ENCODE data around the gene LRMDA. TPM values are rescaled to one million over a fixed set of nuclear protein-coding genes. Genes with fewer than 3 reads are reported as not detected.

Gene LRMDA
- total and polyA plus RNA-seq, 2 of the 8 experiments (the other 6 are each of a cell fraction or from before 2014, with no cell fraction given): 0.86 to 2.8 TPM

- H2BK12ac ChIP-seq (ENCODE audit: low read depth, low read length): no peak overlapping the region
- H2AK5ac ChIP-seq (ENCODE audit: low read depth, low read length): no peak overlapping the region
- DNase-seq (ENCODE audit: low read depth in 1 of 2, low spot score in 2 of 2) (no peak), FAIRE-seq (no peak)
- H3K36me3 ChIP-seq (ENCODE audit: control insufficient read depth in 2 of 4, insufficient read depth in 4 of 4, low read length in 3 of 4): no peaks in the 10 kb centered on the region
- H2BK20ac ChIP-seq (ENCODE audit: low read length): no peak overlapping the region
- no peak overlapping the region for H3K4me3 ChIP-seq (ENCODE audit: extremely low read depth in 1 of 4, insufficient read depth in 2 of 4, low read depth in 3 of 4, low read length in 4 of 4)
- no peak overlapping the region for H4K8ac ChIP-seq (ENCODE audit: extremely low read depth, insufficient read depth, low read length)
- H2BK15ac ChIP-seq (ENCODE audit: low read length): no peak overlapping the region
- H3K27me3 ChIP-seq (replicated peaks in 1 of 4; ENCODE audit: control insufficient read depth in 3 of 4, extremely low read depth in 1 of 4, insufficient read depth in 3 of 4, low read length in 3 of 4): peaks cover 0 to 1% (median 0%) of the 10 kb centered on the region in 4 experiments; a peak in 1 of 7 replicates
- no peak overlapping the region for H3K9ac ChIP-seq (replicated peaks in 1 of 4; ENCODE audit: extremely low read depth in 1 of 4, low read depth in 3 of 4, low read length in 3 of 4)
- no peaks in the 10 kb centered on the region for H3K79me1 ChIP-seq (ENCODE audit: low read depth, low read length)
- POLR2A ChIA-PET (ENCODE audit: partially characterized antibody): no interaction called here
- H3K18ac ChIP-seq (ENCODE audit: extremely low read depth, low read length): no peak overlapping the region
- 78% methylated on average over 1 of the region's 1 CpG; no CpG with 5 or more reads in 1 of the 2 experiments for WGBS, 2 experiments (ENCODE audit: extremely low coverage in 1 of 2, insufficient coverage in 1 of 2, insufficient read length in 1 of 2, insufficient replicate concordance in 2 of 2, low coverage in 1 of 2, low lambda C conversion rate in 2 of 2, missing lambda C conversion rate in 1 of 2)
- no peaks in the 10 kb centered on the region for H3K9me3 ChIP-seq (ENCODE audit: insufficient read depth in 2 of 2, low read depth in 1 of 2, low read length in 1 of 2)
- no peak overlapping the region for H4K5ac ChIP-seq (ENCODE audit: insufficient read length, low read depth, low read length)
- no peaks in the 10 kb centered on the region for H4K20me1 ChIP-seq (replicated peaks in 1 of 2; ENCODE audit: control insufficient read depth in 1 of 2, insufficient read depth in 2 of 2, low read length in 2 of 2)
- H4K91ac ChIP-seq (replicated peaks; ENCODE audit: insufficient read length, low read length): no peak overlapping the region
- H2BK120ac ChIP-seq (replicated peaks; ENCODE audit: low read depth, low read length): no peak overlapping the region
- no peaks in the 10 kb centered on the region for H3K79me2 ChIP-seq (ENCODE audit: control insufficient read depth in 1 of 2, insufficient read depth in 2 of 2, low read length in 2 of 2)
- CTCF ChIA-PET (ENCODE audit: partially characterized antibody): interaction anchor here (1.4 kb wide), 1 partner anchor 644 kb away, joined by 3 read pairs; the partner anchor contains the start of gene ZNF503
- no peak overlapping the region for H3K23ac ChIP-seq (ENCODE audit: insufficient read length)
- H2BK5ac ChIP-seq (ENCODE audit: low read depth, low read length): no peak overlapping the region
- no peaks in the 10 kb centered on the region for H3K4me1 ChIP-seq (replicated peaks in 1 of 4; ENCODE audit: control insufficient read depth in 3 of 4, insufficient read depth in 4 of 4, low read length in 3 of 4)
- no peak overlapping the region for H3K4me2 ChIP-seq (ENCODE audit: insufficient read depth in 1 of 2, low read depth in 2 of 2, low read length in 2 of 2)
- H3K23me2 ChIP-seq (ENCODE audit: low read depth, low read length): no peaks in the 10 kb centered on the region
- no peak overlapping the region for H3K4ac ChIP-seq (replicated peaks; ENCODE audit: insufficient read length, low read depth, low read length)
- no peak overlapping the region for H2AFZ ChIP-seq (ENCODE audit: low read length)
- no peak overlapping the region for H3K14ac ChIP-seq (ENCODE audit: insufficient read length)
- H3K56ac ChIP-seq (replicated peaks; ENCODE audit: insufficient read length, low read depth, low read length): no peak overlapping the region
- no peak overlapping the region for H3K27ac ChIP-seq (ENCODE audit: low read depth, low read length)
- no peak for TF ChIP-seq SAP30 (IDR thresholded peaks at IDR 0.05; ENCODE audit: insufficient read depth, insufficient replicate concordance, low read length)
- TF ChIP-seq RNF2 (IDR thresholded peaks at IDR 0.05; ENCODE audit: borderline replicate concordance, low read depth, low read length, missing control alignments, poor library complexity, severe bottlenecking): no peak
- TF ChIP-seq CHD1 (IDR thresholded peaks at IDR 0.05; ENCODE audit: low read depth, low read length): no peak
Measured at GRCh38 chr10:76045174-76045573, 613.8 kb downstream of the LRMDA start.
